ENCODE measurements around the gene AFF3.
A peak's percentile ranks its signal among the peaks of the same experiment; 100 is the strongest.

The AFF3 gene

DNA sequence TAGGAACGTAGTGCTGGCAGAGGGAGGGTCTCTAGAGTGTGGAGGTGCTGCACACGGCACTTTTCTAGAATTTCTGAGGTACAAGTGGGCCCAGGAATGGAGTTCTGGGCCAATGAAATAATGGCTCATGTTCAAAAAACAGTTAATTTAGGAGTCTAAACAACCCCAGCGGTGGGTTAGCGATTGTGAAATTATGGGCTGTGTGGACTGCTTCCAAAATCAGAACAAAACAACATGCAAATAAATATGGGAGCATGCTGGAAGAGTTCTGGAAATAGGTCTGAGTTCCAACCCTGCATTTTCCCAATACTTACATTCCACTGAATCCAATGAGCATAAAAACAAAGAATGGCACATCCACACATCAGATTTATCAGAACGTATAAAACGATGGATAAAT lies 317.6 kb downstream of the AFF3 start:
- DNase-seq (ENCODE audit: low spot score), result no peak

DNA sequence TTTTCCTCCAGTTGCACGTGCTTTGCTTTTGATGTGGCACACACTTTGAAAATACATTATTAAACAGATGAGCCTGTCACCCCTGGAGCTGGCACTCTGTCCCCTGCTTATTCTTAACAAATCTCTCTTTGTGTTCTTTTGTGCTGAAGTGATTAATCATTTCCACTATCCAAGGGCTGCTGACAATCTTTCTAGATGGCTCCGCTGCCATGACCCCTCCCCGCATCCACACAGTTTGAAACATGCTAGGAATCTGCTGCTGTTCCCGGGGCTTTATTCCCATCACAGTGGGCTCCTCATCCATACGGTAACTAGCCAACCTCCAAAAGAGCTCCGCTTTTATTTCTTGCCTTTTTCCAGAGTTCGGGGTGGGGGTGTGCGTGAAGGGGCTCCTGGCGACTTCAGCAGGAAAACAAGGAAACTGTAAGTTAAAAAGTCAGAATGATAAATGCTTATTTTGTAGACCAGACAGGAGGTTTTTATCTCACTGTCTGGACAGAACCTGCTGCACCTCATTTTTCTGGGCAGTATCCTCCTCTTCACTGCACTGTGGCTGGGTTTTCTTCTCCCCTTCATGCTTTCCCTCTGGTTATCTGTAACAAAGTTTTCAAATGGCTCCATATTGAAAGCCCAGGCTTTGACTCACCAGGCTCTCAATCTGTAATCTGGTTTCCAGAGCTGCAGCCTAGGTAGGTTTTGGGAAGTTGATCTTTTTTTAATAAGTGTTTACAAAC lies 319.7 kb downstream of the AFF3 start:
- no peak for DNase-seq (ENCODE audit: low spot score)

DNA sequence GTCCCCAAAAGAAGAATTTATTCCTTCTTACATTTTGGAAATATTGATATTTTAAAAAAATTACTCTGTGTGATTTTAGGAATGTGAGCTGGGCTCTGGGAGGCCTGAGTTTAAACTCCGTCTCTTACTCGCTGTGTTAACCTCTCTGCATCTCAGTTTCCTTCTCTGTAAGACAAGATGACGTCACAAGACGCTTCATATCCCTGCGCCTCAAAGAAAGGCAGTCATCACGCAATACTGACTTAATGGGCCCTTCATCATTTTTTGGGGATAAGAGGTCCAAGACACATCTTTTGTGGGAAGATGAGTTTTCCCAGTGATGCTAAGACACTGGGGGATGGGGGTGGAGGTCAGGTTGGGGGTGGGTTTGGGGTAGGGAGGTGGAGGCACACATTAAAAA lies 320.4 kb downstream of the AFF3 start:
- DNase-seq (ENCODE audit: low spot score), result no peak

DNA sequence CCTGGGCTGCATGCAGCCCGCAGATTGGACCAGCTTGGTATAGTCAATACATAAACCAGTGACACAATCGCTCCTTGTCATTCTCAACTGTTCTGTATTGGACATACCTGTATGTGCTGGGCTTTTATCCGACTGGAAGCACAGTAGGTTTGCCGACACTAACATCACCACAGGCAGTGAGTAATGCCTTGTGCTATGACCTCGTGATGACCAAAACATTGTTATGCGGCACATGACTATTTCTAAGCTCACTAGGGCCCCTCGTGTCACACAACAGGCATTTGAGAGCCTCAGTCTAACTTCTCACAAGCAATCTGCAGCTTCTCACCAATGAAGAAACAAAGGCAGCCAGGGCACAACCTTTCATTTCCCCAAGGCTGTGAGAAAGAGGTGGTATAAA lies 320.8 kb downstream of the AFF3 start:
- DNase-seq (ENCODE audit: low spot score), result no peak

DNA sequence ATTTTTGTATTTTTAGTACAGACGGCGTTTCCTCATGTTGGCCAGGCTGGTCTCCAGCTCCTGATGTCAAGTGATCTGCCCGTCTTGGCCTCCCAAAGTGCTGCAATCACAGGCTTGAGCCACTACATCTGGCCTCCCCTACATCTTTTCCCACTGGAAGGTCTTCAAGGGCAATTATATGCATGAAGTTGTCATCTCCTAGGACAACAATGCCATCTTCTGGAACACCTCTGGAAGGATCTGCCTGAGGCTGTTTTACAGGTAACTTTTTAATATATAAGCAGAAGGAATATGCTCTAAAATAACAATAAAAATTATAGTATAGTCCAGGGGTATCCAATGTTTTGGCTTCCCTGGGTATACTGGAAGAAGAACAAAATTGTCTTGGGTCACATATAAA lies 321.4 kb downstream of the AFF3 start:
- no peak for DNase-seq (ENCODE audit: low spot score)

DNA sequence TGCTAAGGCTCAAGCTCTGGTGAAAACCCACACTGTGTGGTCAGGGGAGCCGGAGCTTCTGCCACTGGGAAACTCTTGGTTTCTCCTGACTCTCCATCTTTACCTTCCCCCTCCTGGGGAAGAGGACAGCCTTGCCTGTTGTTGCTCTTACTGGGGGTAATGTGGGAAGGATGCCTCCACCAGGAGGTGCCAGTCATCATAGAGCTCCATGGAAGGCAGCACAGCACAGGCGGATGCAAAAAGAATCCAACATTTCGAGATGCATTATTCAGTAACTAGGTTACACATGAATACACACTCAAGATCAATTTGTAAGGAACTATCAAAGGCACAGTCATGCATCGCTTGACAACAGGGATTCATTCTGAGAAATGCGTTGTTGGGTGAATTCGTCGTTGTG lies 322.6 kb downstream of the AFF3 start:
- no peak for DNase-seq (ENCODE audit: low spot score)

DNA sequence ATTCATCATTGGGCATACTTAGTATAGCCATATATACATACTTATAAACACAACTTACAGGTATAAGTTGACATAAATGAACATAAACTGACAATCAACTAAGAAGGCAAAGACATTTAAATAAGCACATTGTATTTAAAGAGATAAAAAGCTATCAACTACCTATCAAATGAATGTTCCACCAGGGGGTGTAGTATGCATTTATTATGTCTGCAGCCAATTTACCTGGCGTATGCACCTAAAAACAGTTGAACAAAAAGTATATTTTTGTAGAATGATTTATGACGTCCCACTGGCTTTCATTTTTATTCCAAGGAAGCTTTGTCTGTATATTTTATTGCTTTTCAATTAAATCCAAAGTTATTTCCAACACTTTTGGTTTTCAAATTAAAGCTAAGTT lies 323.5 kb downstream of the AFF3 start:
- DNase-seq (ENCODE audit: low spot score), result no peak

DNA sequence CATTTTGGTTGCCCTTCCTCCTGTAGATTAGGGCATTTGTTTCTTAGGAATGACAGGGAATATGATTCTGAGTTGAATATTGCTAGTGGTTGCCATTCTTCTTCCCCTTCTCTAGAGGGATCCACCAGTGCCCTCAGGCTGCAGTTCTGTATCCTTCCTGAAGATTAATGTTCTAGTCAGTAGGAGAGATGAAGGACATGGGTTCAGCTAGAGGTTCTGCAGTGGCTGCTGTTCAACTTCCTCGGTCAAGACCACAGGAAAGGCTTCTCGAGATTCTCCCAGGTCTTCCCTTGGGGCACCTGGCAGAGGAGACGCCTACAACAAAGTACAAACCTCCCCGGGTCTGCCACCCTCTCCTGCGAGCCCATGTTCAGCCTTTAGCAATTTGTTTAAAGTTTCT lies 325.5 kb downstream of the AFF3 start:
- no peak for DNase-seq (ENCODE audit: low spot score)

DNA sequence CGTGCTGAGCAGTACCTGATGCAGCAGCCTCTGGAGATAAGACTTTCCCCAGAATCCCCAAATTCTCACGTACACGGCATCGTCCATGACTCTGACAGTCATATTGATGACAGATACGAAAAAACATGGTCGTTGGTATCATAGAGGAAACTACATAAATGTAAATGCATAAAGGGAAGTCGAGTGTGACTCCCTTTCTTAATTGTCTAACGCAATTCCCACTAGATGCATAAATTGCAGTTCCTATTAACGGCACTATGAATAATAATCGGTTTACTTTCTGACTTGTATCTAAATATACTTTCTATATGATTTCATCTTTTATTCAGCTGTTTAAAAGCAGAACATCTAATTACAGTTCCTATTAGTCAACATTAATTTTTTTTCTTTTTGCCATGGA lies 330.0 kb downstream of the AFF3 start:
- no peak for DNase-seq (ENCODE audit: low spot score)

DNA sequence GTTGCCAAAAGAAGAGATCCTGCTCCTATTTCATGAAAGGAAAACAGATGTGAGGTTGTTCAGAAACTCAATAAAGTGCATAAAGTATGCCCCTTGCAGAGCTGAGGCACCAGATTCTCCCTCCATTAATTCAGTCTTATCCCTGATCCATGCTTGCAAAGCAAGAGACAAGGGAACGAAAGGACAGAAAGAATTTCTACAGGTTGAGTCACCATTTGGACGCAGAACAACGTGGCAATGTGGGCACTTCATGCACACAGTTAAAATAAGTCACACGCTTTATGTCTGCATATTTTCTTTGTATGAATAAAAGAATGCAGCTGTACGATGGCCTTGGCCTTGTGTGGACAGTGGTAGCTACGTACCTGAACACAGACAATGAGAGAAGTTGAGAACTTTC lies 330.8 kb downstream of the AFF3 start:
- no peak for DNase-seq (ENCODE audit: low spot score)

DNA sequence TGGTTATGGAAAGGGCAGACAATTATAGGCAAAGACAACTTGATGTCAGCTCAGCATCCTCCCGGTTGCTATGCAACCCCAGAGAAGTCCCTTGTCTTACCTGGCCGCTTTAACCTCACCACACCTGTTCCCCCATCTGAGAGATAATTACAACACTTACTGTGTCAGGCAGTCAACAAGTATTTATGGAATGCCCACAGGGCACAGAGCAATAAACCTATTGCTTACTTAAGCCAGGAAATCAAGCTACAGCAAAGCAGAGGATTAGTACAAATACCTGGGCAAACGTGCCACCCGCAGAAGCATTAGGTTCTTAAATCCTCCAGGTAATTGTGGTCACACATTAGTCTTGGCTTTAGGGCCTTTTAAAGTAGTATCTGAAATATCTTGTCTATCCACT lies 332.2 kb downstream of the AFF3 start:
- peak; percentile 66 for DNase-seq (ENCODE audit: low spot score)

DNA sequence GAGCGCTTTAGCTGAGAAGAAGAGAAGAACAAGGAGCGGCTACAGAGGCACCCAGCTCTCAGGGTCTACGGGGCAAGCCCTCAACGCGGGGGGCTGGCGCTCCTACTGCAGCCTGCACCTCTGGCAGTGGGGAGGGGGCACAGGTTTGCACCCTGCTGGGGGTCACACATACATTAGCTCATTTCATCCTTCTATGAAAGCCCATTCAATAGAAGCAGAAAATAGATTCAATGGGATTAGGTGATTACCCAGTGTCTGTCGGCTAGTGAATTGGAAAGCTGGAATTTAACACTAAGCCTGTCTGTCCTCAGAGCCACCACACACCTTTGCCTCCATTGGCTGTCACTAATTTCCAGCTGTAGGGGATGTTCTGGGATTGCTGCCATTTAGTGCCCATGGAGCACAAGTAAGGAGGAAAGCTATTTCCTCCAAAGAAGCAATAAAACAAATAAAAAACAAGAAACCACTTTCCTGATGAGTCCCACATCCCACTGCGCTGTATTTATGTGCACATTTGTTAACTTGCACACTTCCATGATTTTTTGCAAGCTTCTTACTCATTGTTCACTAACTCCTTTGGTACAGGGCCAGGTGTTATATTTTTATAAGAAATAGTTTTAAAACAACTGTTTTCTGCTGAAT lies 333.0 kb downstream of the AFF3 start:
- DNase-seq (ENCODE audit: low spot score), result no peak

DNA sequence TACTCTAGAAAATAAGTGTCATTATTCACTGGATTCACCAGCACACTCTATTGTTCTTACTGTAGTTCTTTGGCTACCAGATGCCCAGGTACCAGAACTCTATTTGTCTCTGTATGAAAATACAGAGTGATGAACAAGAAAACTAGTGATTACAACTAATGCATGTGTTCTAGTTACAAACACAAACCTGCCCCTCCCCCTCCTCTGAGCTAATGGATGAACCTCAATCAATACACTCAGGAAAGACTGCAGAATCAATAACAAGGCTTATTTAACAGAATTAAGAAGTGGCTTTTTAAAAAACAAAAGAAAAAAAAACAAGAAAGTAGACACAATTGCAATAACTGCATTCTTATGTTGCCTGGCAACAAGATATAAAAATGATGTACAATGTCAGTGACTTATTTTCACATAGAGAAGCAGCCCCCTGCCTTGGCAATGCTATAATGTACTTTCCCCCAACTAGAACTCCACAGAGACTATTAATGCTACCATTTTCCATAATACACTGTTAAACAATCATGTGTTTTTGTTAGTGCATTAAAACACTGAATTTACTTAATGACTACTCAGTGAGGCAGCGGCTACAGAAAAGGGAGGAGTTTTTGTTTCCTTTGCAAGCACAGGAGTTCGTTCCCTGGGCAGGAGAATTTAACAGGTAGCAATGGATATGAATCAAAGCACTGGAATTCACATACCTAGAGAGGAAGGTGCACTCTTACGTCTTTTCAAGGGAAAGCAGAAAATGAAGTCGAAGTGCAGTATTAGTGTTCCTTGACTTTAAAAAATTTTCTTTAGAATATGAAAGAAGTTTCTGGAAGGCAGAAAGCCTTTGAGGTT lies 333.8 kb downstream of the AFF3 start:
- no peak for DNase-seq (ENCODE audit: low spot score)

DNA sequence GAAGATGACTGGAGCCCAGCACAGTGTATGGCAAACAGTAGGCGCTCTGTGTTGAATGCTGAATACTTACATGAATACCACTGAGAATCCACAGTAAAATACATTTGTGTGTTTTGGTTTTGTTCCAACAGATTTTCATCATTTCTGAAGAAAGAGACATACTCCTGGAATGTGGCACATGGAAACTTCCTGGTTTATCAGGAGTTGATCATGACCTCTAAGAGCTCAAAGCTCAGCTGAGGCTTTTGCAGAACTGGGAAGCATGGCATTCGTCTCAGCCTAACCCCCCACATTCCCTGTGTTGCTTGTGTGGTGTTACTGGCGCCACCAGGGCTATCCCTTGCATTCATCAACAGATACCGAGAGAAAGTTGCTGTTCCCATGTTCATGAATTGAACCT lies 335.6 kb downstream of the AFF3 start:
- DNase-seq (ENCODE audit: low spot score), result no peak

DNA sequence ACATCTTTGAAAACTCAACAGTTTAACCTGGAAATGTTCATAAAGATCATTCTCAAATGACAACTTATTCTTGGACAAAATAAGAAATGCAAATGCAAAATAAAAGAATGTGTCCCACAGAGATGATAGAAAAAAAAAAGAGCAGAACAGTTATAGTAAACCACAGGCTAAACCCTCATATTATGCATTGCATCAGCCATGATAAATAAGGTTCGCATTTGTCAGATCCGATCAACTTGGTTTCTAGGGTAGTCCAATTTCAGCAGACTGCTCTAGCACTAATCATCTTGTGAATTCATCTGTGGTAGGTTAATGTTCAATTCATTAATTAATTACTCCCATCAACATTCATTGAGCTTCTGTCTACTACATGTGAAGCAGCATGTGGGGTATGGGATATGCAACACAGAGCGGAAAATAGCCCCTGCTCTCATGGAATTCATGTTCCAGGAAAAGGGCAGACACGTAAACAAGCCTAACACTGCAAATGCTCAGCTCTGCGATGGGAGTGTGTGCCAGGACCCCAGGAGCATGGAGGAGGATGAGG lies 336.4 kb downstream of the AFF3 start:
- no peak for DNase-seq (ENCODE audit: low spot score)

DNA sequence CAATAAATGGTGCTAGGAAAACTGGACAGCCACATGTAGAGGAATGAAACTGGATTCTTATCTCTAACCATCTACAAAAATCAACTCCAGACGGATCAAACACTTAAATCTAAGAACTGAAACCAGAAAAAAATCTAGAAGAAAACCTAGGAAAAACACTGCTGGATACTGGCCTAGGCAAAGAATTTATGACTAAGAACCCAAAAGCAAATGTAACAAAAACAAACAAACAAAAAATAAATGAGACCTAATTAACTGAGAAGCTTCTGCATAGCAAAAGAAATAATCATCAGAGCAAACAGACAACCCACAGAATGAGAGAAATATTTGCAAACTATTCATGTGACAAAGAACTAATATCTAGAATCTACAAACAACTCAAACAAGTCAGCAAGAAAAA lies 338.5 kb downstream of the AFF3 start:
- no peak for DNase-seq (ENCODE audit: low spot score)

DNA sequence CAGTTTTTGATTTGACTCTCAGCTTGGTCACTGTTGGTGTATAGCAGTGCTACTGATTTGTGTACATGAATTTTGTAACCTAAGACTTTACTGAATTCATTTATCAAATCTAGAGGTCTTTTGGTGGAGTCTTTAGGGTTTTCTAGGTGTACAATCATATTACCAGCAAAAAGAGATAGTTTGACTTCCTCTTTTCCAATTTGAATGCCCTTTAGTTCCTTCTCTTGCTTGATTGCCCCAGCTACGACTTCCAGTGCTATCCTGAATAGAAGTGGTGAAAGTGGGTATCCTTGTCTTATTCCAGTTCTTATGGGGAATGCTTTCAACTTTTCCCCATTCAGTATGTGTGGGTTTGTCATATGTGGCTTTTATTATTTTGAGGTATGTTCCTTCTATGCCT lies 339.7 kb downstream of the AFF3 start:
- no peak for DNase-seq (ENCODE audit: low spot score)

DNA sequence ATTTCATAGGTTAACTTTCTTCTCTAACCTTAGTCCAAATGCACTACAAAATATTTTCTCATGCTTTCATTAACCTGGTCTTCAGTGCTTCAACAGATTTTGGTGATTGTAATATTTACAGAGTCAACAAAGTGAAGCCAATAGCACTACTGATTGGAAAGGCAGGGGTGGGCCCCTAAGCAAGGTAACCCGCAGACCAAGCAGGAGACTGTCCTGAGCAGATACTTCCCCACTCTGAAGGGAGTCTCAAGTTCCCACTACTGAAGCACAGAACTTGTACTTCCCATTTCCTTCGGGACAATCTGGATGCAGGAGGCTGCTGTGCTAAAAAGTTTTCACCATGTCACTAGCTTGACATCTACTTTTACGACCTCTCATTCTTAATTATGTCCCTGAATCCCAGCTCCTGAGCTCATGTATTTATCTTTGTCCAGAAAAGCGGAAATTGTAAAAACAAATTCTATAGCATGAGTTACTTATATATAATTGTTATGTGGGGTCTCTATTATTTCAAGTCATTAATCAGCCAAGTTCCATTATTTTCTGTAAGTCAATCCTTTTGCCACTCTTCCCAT lies 341.0 kb downstream of the AFF3 start:
- no peak for DNase-seq (ENCODE audit: low spot score)

DNA sequence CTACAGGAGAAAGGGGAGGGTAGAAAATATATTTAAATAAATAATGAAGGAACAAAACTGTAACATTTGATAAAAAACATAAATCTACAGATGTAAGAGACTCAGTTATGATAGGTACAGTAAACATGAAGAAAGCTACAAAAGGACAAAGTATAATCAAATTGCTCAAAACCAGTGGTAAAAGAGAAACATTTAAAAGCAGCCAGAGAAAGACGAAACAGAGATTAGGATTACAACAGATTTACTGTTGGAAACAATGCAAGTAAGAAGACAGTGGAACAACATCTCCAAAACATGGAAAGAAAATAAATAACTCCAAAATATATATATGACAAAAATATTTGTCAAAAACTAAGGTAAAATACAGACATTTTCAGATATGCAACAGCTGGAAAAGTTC lies 344.9 kb downstream of the AFF3 start:
- no peak for DNase-seq (ENCODE audit: low spot score)

DNA sequence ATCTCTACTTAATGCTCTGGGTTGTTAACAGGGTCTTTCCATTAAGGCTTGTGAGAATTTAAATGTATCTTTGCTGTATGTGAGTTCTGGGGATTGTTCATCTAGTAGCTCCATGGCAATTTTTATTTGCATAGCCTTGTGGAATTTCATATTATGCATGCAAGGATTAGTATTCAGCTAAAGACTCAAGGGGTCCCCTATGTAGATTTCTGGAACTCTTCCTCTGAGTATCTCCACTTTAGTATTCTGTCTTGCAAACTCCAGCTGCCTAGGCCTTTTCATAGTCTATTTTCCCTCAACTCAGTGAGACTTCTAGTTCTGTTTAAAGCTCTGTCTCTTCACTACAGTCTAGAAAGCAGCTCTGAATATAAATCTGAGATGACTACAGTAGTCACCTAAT lies 348.0 kb downstream of the AFF3 start:
- DNase-seq (ENCODE audit: low spot score), result no peak

DNA sequence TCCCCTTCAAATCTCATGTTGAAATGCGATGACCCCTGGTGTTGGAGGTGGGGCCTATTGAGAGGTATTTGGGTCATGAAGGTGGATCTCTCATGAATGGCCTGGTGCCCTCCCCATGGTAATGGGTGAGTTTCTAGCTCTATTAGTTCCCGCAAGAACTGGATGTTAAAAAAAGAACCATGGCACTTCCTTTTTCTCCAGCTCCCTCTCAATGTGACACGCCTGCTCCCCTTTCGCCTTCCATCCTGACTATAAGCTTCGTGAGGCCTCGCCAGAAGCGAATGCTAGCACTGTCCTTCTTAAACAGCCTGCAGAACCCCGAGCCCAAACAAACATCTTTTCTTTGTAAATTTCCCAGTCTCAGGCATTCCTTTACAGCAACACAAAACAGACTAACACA lies 349.4 kb downstream of the AFF3 start:
- no peak for DNase-seq (ENCODE audit: low spot score)

DNA sequence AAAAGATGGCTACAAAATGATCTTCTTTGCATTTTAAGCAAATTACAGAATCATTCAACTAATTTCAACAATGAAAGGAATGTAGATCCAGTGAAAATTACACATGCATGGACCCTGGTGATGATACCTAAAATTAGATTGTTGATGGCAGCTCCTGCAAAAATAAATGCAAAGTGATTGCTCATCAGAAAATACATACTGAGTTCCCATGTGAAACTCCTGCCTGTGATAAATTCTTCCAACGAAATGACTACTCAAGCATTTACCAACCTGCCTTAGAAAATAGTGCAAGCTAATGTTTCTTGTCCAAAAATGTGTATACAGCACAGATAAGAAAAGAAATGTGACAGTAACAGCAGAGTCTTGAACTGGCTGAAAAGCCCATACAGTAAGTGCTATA lies 352.5 kb downstream of the AFF3 start:
- no peak for DNase-seq (ENCODE audit: low spot score)

Data from SW480 (cell line).